H1 (cell line): ENCODE results near the gene NOTUM. TPM values are rescaled to one million over a fixed set of nuclear protein-coding genes. Genes with fewer than 3 reads are reported as not detected.

ENCODE experiments used
- ATF3 ChIP-seq: IDR thresholded peaks from 2 replicates; pipeline ENCODE4 v1.6.1; 2011; ENCODE audit warnings: low read depth, mild to moderate bottlenecking, low read length; ENCODE audit not compliant: insufficient read depth
- BCL11A ChIP-seq, 2 experiments: IDR thresholded peaks; one replicate each; pipeline ENCODE4 v1.6.1; 2011; ENCODE audit warnings: low read depth in 2 of 2, low read length in 2 of 2, mild to moderate bottlenecking in 2 of 2
- CBX5 ChIP-seq: fragments of 300-800, 300-1000 bp; sonication (generic); IDR thresholded peaks from 2 replicates; pipeline ENCODE4 v1.7.1; 2016; ENCODE audit warnings: antibody characterized with exemption, low read length, low read depth
- EP300 ChIP-seq, 2 experiments: IDR thresholded peaks; 1 replicate in 1 of 2; 2 replicates in 1 of 2; pipeline ENCODE4 v1.6.1; 2011 to 2012; ENCODE audit warnings: low read depth in 2 of 2, low read length in 2 of 2, mild to moderate bottlenecking in 2 of 2, borderline replicate concordance in 1 of 2, inconsistent platforms in 1 of 2, moderate library complexity in 1 of 2
- SAP30 ChIP-seq: fragments of 300-600 bp; sonication (generic); IDR thresholded peaks from 2 replicates; pipeline ENCODE4 v1.7.1; 2012; ENCODE audit warnings: low read length, moderate library complexity, mild to moderate bottlenecking, inconsistent platforms; ENCODE audit not compliant: insufficient read depth, insufficient replicate concordance
- polyA plus RNA-seq, 7 experiments: library from polyadenylated mRNA; depleted of rRNA in 3 of 7; stranded (reverse) in 5 of 7; unstranded in 2 of 7; fragments of >200 nt in 5 of 7; fragments of 200-250 nt in 2 of 7; gene quantifications; 1 replicate in 5 of 7; 2 replicates in 1 of 7; 4 replicates in 1 of 7; pipeline versions ENCODE4 v1.2.1 to v1.2.3, GENCODE V29; 2011 to 2013; ENCODE audit warnings: missing spikeins in 2 of 7, mixed read lengths in 2 of 7
- total RNA-seq: library from RNA; stranded (reverse); fragmentation: NEBNext Ultra II Directional; extraction: Animal tissue kit (Norgen Biotek cat#: 25700); gene quantifications from 2 replicates; pipeline ENCODE4 v1.2.1, GENCODE V29; 2021

NOTUM gene
- total and polyA plus RNA-seq, 2 of the 8 experiments (the other 6 are each of a cell fraction or from before 2014, with no cell fraction given), result 0.45 to 0.76 TPM

- TF ChIP-seq EP300 (IDR thresholded peaks at IDR 0.05; ENCODE audit: borderline replicate concordance in 1 of 2, low read depth in 2 of 2, low read length in 2 of 2) (no peak), SAP30 (no peak), CBX5 (no peak), ATF3 (no peak), BCL11A (IDR thresholded peaks at IDR 0.05; ENCODE audit: low read depth in 2 of 2, low read length in 2 of 2) (no peak)
Observed at GRCh38 chr17:81956607-81957589, 4.1 kb downstream of the NOTUM start (continued).
